H1 (cell line): Measurements from ENCODE around the gene VGLL1. TPM values are rescaled to one million over a fixed set of nuclear protein-coding genes. Genes with fewer than 3 reads are reported as not detected.

Experiments
- CTCF ChIA-PET: fragments of 300-600 bp; sonication (Branson Sonifier 250); formaldehyde crosslinking; loops from one replicate; lab custom pipeline; 2021; ENCODE audit not compliant: partially characterized antibody; lab: Charles Lee
- POLR2A ChIA-PET: fragments of 300-600 bp; sonication (Branson Sonifier 250); formaldehyde crosslinking; loops from one replicate; lab custom pipeline; 2021; ENCODE audit warnings: inconsistent platforms; ENCODE audit not compliant: partially characterized antibody; lab: Charles Lee
- DNase-seq, 2 experiments: peaks; one replicate each; pipeline versions ENCODE4 v3.0.0 to v3.0.0-alpha.2; 2010 to 2022; ENCODE audit warnings: low spot score in 2 of 2, low read depth in 1 of 2, mixed read lengths in 1 of 2
- FAIRE-seq: peaks from 2 replicates; lab custom pipeline; 2011; peaks lifted over from hg19 to GRCh38; lab: Jason Lieb, UNC
- H2AFZ ChIP-seq: 2 replicates; pipeline ENCODE4 v1.8.1; 2012; ENCODE audit warnings: low read length, inconsistent platforms
- H2AK5ac ChIP-seq: 2 replicates; pipeline ENCODE4 v1.6.1; 2013; ENCODE audit warnings: low read depth, low read length
- H2BK120ac ChIP-seq: replicated peaks from 2 replicates; pipeline ENCODE3; 2013; ENCODE audit warnings: low read depth, low read length, inconsistent platforms
- H2BK12ac ChIP-seq: 2 replicates; pipeline ENCODE4 v1.6.1; 2013; ENCODE audit warnings: low read depth, low read length
- H2BK15ac ChIP-seq: 2 replicates; pipeline ENCODE4 v1.6.1; 2013; ENCODE audit warnings: low read length
- H2BK20ac ChIP-seq: 2 replicates; pipeline ENCODE4 v1.6.1; 2013; ENCODE audit warnings: low read length
- H2BK5ac ChIP-seq: 2 replicates; pipeline ENCODE4 v1.6.1; 2013; ENCODE audit warnings: low read depth, low read length
- H3K14ac ChIP-seq: 2 replicates; pipeline ENCODE4 v1.6.1; 2013; ENCODE audit warnings: inconsistent platforms; ENCODE audit not compliant: insufficient read length
- H3K18ac ChIP-seq: 2 replicates; pipeline ENCODE4 v1.6.1; 2013; ENCODE audit warnings: low read length; ENCODE audit errors: extremely low read depth
- H3K23ac ChIP-seq: 2 replicates; pipeline ENCODE4 v1.6.1; 2013; ENCODE audit warnings: inconsistent platforms; ENCODE audit not compliant: insufficient read length
- H3K23me2 ChIP-seq: 2 replicates; pipeline ENCODE4 v1.6.1; 2013; ENCODE audit warnings: low read depth, low read length
- H3K27ac ChIP-seq: 2 replicates; pipeline ENCODE4 v1.6.1; 2011; ENCODE audit warnings: low read depth, low read length, inconsistent platforms
- H3K27me3 ChIP-seq, 4 experiments: replicated peaks in 1 of 4; 1 replicate in 1 of 4; 2 replicates in 3 of 4; pipeline versions ENCODE4 v1.6.1 to v1.8.1; 2011 to 2013; ENCODE audit warnings: low read length in 3 of 4, mild to moderate bottlenecking in 3 of 4, inconsistent platforms in 2 of 4, mixed read lengths in 2 of 4, moderate library complexity in 1 of 4; ENCODE audit not compliant: control insufficient read depth in 3 of 4, insufficient read depth in 3 of 4; ENCODE audit errors: extremely low read depth in 1 of 4
- H3K36me3 ChIP-seq, 4 experiments: 2 replicates each; pipeline versions ENCODE4 v1.6.1 to v1.8.1; 2011 to 2013; ENCODE audit warnings: mild to moderate bottlenecking in 4 of 4, low read length in 3 of 4, moderate library complexity in 2 of 4, control low read depth in 1 of 4, inconsistent platforms in 1 of 4; ENCODE audit not compliant: insufficient read depth in 4 of 4, control insufficient read depth in 2 of 4
- H3K4ac ChIP-seq: replicated peaks from 2 replicates; pipeline ENCODE3; 2013; ENCODE audit warnings: low read length, low read depth, mixed read lengths, inconsistent platforms; ENCODE audit not compliant: insufficient read length
- H3K4me1 ChIP-seq, 4 experiments: replicated peaks in 1 of 4; 1 replicate in 1 of 4; 2 replicates in 3 of 4; pipeline versions ENCODE4 v1.6.1 to v1.8.1; 2011 to 2013; ENCODE audit warnings: low read length in 3 of 4, inconsistent platforms in 2 of 4, mixed read lengths in 1 of 4; ENCODE audit not compliant: insufficient read depth in 4 of 4, control insufficient read depth in 3 of 4
- H3K4me2 ChIP-seq, 2 experiments: 2 replicates each; pipeline versions ENCODE4 v1.6.1 to v1.8.1; 2011 to 2013; ENCODE audit warnings: low read depth in 2 of 2, low read length in 2 of 2, control low read depth in 1 of 2, inconsistent platforms in 1 of 2, mild to moderate bottlenecking in 1 of 2; ENCODE audit not compliant: insufficient read depth in 1 of 2
- H3K4me3 ChIP-seq, 4 experiments: fragments of 200-600, 300-600 bp in 1 of 4; sonication (generic), shearing (Covaris generic), sonication (Bioruptor Twin) in 1 of 4; 2 replicates each; pipeline versions ENCODE4 v1.5.1 to v1.8.1; 2011 to 2016; ENCODE audit warnings: low read length in 4 of 4, low read depth in 3 of 4, control low read depth in 2 of 4, inconsistent platforms in 2 of 4, mild to moderate bottlenecking in 2 of 4, mixed read lengths in 1 of 4, moderate library complexity in 1 of 4; ENCODE audit not compliant: insufficient read depth in 2 of 4; ENCODE audit errors: extremely low read depth in 1 of 4
- H3K56ac ChIP-seq: replicated peaks from 2 replicates; pipeline ENCODE3; 2013; ENCODE audit warnings: low read depth, mild to moderate bottlenecking, mixed read lengths, low read length, inconsistent platforms; ENCODE audit not compliant: insufficient read length
- H3K79me1 ChIP-seq: 2 replicates; pipeline ENCODE4 v1.6.1; 2013; ENCODE audit warnings: low read depth, low read length, control low read depth
- H3K79me2 ChIP-seq, 2 experiments: 2 replicates each; pipeline versions ENCODE4 v1.6.1 to v1.8.1; 2012 to 2013; ENCODE audit warnings: low read length in 2 of 2, mild to moderate bottlenecking in 2 of 2, inconsistent platforms in 1 of 2; ENCODE audit not compliant: insufficient read depth in 2 of 2, control insufficient read depth in 1 of 2
- H3K9ac ChIP-seq, 4 experiments: replicated peaks in 1 of 4; 1 replicate in 1 of 4; 2 replicates in 3 of 4; pipeline versions ENCODE4 v1.6.1 to v1.8.1; 2011 to 2013; ENCODE audit warnings: low read depth in 3 of 4, low read length in 3 of 4, control low read depth in 2 of 4, mild to moderate bottlenecking in 2 of 4, moderate library complexity in 2 of 4, inconsistent platforms in 1 of 4; ENCODE audit errors: extremely low read depth in 1 of 4
- H3K9me3 ChIP-seq, 2 experiments: 2 replicates each; pipeline versions ENCODE4 v1.6.1 to v1.8.1; 2012 to 2013; ENCODE audit warnings: mild to moderate bottlenecking in 2 of 2, moderate library complexity in 2 of 2, control low read depth in 1 of 2, inconsistent platforms in 1 of 2, low read depth in 1 of 2, low read length in 1 of 2, mixed read lengths in 1 of 2; ENCODE audit not compliant: insufficient read depth in 2 of 2
- H4K20me1 ChIP-seq, 2 experiments: replicated peaks in 1 of 2; 2 replicates each; pipeline versions ENCODE3 to v1.8.1; 2011 to 2013; ENCODE audit warnings: inconsistent platforms in 2 of 2, low read length in 2 of 2, mild to moderate bottlenecking in 1 of 2; ENCODE audit not compliant: insufficient read depth in 2 of 2, control insufficient read depth in 1 of 2
- H4K5ac ChIP-seq: 2 replicates; pipeline ENCODE4 v1.6.1; 2013; ENCODE audit warnings: low read length, low read depth, mixed read lengths, inconsistent platforms; ENCODE audit not compliant: insufficient read length
- H4K8ac ChIP-seq: 2 replicates; pipeline ENCODE4 v1.8.0; 2013; ENCODE audit warnings: mild to moderate bottlenecking, moderate library complexity, low read length, inconsistent platforms; ENCODE audit not compliant: insufficient read depth; ENCODE audit errors: extremely low read depth
- H4K91ac ChIP-seq: replicated peaks from 2 replicates; pipeline ENCODE3; 2013; ENCODE audit warnings: low read length, mixed read lengths, inconsistent platforms; ENCODE audit not compliant: insufficient read length
- CBX5 ChIP-seq: fragments of 300-800, 300-1000 bp; sonication (generic); IDR thresholded peaks from 2 replicates; pipeline ENCODE4 v1.7.1; 2016; ENCODE audit warnings: antibody characterized with exemption, low read length, low read depth
- E2F6 ChIP-seq: IDR thresholded peaks from 2 replicates; pipeline ENCODE4 v1.6.1; 2012; ENCODE audit warnings: inconsistent platforms
- SP2 ChIP-seq: IDR thresholded peaks from 2 replicates; pipeline ENCODE4 v1.6.1; 2012; ENCODE audit warnings: mild to moderate bottlenecking, low read length, inconsistent platforms
- TBP ChIP-seq: IDR thresholded peaks from 2 replicates; pipeline ENCODE4 v1.6.1; 2011; ENCODE audit warnings: low read depth, low read length, improper control_type of control experiment
- WGBS, 2 experiments: shearing (Covaris generic) in 1 of 2; methylation state at CpG; one replicate each; pipeline versions ENCODE4 v1.1.6 to v1.1.7; 2013 to 2015; ENCODE audit warnings: low lambda C conversion rate in 2 of 2, mixed read lengths in 2 of 2, inconsistent platforms in 1 of 2, low coverage in 1 of 2, missing lambda C conversion rate in 1 of 2; ENCODE audit not compliant: insufficient replicate concordance in 2 of 2, insufficient coverage in 1 of 2, insufficient read length in 1 of 2; ENCODE audit errors: extremely low coverage in 1 of 2, missing lambda C conversion rate in 1 of 2; 5-methylcytosine and 5-hydroxymethylcytosine counted together
- polyA plus RNA-seq, 7 experiments: library from polyadenylated mRNA; depleted of rRNA in 3 of 7; stranded (reverse) in 5 of 7; unstranded in 2 of 7; fragments of >200 nt in 5 of 7; fragments of 200-250 nt in 2 of 7; gene quantifications; 1 replicate in 5 of 7; 2 replicates in 1 of 7; 4 replicates in 1 of 7; pipeline versions ENCODE4 v1.2.1 to v1.2.3, GENCODE V29; 2011 to 2013; ENCODE audit warnings: missing spikeins in 2 of 7, mixed read lengths in 2 of 7
- total RNA-seq: library from RNA; stranded (reverse); fragmentation: NEBNext Ultra II Directional; extraction: Animal tissue kit (Norgen Biotek cat#: 25700); gene quantifications from 2 replicates; pipeline ENCODE4 v1.2.1, GENCODE V29; 2021

VGLL1 gene
- total and polyA plus RNA-seq, 2 of the 8 experiments (the other 6 are each of a cell fraction or from before 2014, with no cell fraction given): not detected

GRCh38 chrX:136493011-136493410, 39.0 kb upstream of the VGLL1 start:
- no peak for FAIRE-seq
- no peak overlapping the region for H4K5ac ChIP-seq
- 100% methylated on average over 1 of the region's 1 CpG; no CpG with 5 or more reads in 1 of the 2 experiments for WGBS, 2 experiments

More at GRCh38 chrX:136493011-136493410, 39.0 kb upstream of the VGLL1 start:
- Histone ChIP-seq H3K23me2 (no peaks in the 10 kb centered on the region), H3K9me3 (no peaks in the 10 kb centered on the region), H2BK5ac (no peak overlapping the region), H2AFZ (no peak overlapping the region), H4K91ac (no peak overlapping the region), H3K27me3 (no peaks in the 10 kb centered on the region), H2BK12ac (no peak overlapping the region), H2BK20ac (no peak overlapping the region), H3K79me1 (no peaks in the 10 kb centered on the region), H2BK120ac (no peak overlapping the region), H4K20me1 (no peaks in the 10 kb centered on the region), H3K36me3 (no peaks in the 10 kb centered on the region), H3K4ac (no peak overlapping the region), H3K4me1 (no peaks in the 10 kb centered on the region), H3K56ac (no peak overlapping the region), H3K9ac (no peak overlapping the region), H3K79me2 (peaks cover 0 to 4% of the 10 kb centered on the region in 2 experiments; a peak in 2 of 4 replicates), H3K14ac (no peak overlapping the region), H3K23ac (no peak overlapping the region), H3K27ac (no peak overlapping the region), H2BK15ac (no peak overlapping the region), H3K4me3 (no peak overlapping the region), H3K4me2 (no peak overlapping the region), H3K18ac (no peak overlapping the region), H2AK5ac (no peak overlapping the region), H4K8ac (no peak overlapping the region)
- no peak for DNase-seq
- TF ChIP-seq E2F6 (no peak), CBX5 (no peak), TBP (no peak), SP2 (no peak)
- ChIA-PET CTCF (no interaction called here), POLR2A (no interaction called here)
